Esophagus (tissue), 2 donors: ENCODE results near the gene KIF18B. TPM values are rescaled to one million over a fixed set of nuclear protein-coding genes. Genes with fewer than 3 reads are reported as not detected.

Experiments
- H3K27ac ChIP-seq, 2 donors: one replicate each; pipeline ENCODE4 v1.5.1; 2013; ENCODE audit warnings: low read depth in 2 of 2, mild to moderate bottlenecking in 2 of 2, inconsistent platforms in 1 of 2, low read length in 1 of 2, moderate library complexity in 1 of 2
- H3K27me3 ChIP-seq, 2 donors: one replicate each; pipeline ENCODE4 v1.6.1; 2013; ENCODE audit warnings: low read length in 2 of 2, control low read depth in 1 of 2, mild to moderate bottlenecking in 1 of 2; ENCODE audit not compliant: insufficient read depth in 2 of 2, control insufficient read depth in 1 of 2
- H3K36me3 ChIP-seq, 2 donors: one replicate each; pipeline ENCODE4 v1.6.1; 2013; ENCODE audit warnings: low read length in 1 of 2; ENCODE audit not compliant: control insufficient read depth in 2 of 2, insufficient read depth in 2 of 2
- H3K4me1 ChIP-seq, 2 donors: one replicate each; pipeline ENCODE4 v1.6.1; 2013; ENCODE audit warnings: low read length in 1 of 2; ENCODE audit not compliant: control insufficient read depth in 2 of 2, insufficient read depth in 2 of 2
- H3K4me3 ChIP-seq, 2 donors: one replicate each; pipeline ENCODE4 v1.5.1; 2013; ENCODE audit warnings: low read length in 2 of 2, mild to moderate bottlenecking in 2 of 2, low read depth in 1 of 2, moderate library complexity in 1 of 2
- H3K9me3 ChIP-seq, 2 donors: one replicate each; pipeline ENCODE4 v1.6.1; 2013; ENCODE audit warnings: mild to moderate bottlenecking in 2 of 2, low read depth in 1 of 2, low read length in 1 of 2, moderate library complexity in 1 of 2; ENCODE audit not compliant: control insufficient read depth in 2 of 2, insufficient read depth in 1 of 2
- WGBS, 2 donors: extraction: QIAGEN DNeasy Blood & Tissue Kit; methylation state at CpG; one replicate each; pipeline ENCODE4 v1.1.7; 2013; 5-methylcytosine and 5-hydroxymethylcytosine counted together
- polyA plus RNA-seq, 2 donors: library from polyadenylated mRNA; stranded (reverse); fragments of 200-250 nt; gene quantifications; one replicate each; pipeline ENCODE4 v1.2.3, GENCODE V29; 2013
- donor health status: healthy with polysubstance abuse.
- donor health status: Bipolar disorder and iron deficiency.

Gene KIF18B
- polyA plus RNA-seq, 2 donors: 4.3 to 7.3 TPM

- no peak overlapping the region for H3K27ac ChIP-seq
Observed at GRCh38 chr17:44982113-44982702, 34.6 kb upstream of the KIF18B start.

GRCh38 chr17:44981221-44981968, 33.8 kb upstream of the KIF18B start:
- Histone ChIP-seq H3K9me3 (no peaks in the 10 kb centered on the region), H3K27me3 (no peaks in the 10 kb centered on the region), H3K36me3 (no peaks in the 10 kb centered on the region), H3K27ac (peak overlapping the region in 1 of 2 donors; percentile 22), H3K4me1 (peaks cover 0 to 8% of the 10 kb centered on the region in 2 donors), H3K4me3 (no peak overlapping the region)
- WGBS, 2 donors: 19 to 25% methylated on average over 12 of the region's 12 CpGs

More at GRCh38 chr17:44982113-44982702, 34.6 kb upstream of the KIF18B start:
- WGBS, 2 donors: 90 to 96% methylated on average over 3 of the region's 3 CpGs
- Histone ChIP-seq H3K4me3 (no peak overlapping the region), H3K4me1 (peaks cover 0 to 8% of the 10 kb centered on the region in 2 donors), H3K9me3 (no peaks in the 10 kb centered on the region), H3K27me3 (no peaks in the 10 kb centered on the region), H3K36me3 (no peaks in the 10 kb centered on the region)

GRCh38 chr17:44979426-44979995, 31.9 kb upstream of the KIF18B start:
- H3K36me3 ChIP-seq: no peaks in the 10 kb centered on the region
- WGBS, 2 donors: 54 to 59% methylated on average over 9 of the region's 9 CpGs
- no peaks in the 10 kb centered on the region for H3K9me3 ChIP-seq
- peaks cover 0 to 8% of the 10 kb centered on the region in 2 donors for H3K4me1 ChIP-seq
- H3K27ac ChIP-seq: peak overlapping the region; percentile 14 to 58
- H3K27me3 ChIP-seq: no peaks in the 10 kb centered on the region
- no peak overlapping the region for H3K4me3 ChIP-seq

- Histone ChIP-seq H3K4me3 (no peak overlapping the region), H3K27ac (peak overlapping the region in 1 of 2 donors; percentile 55), H3K9me3 (no peaks in the 10 kb centered on the region), H3K4me1 (peaks cover 0 to 8% of the 10 kb centered on the region in 2 donors), H3K36me3 (no peaks in the 10 kb centered on the region), H3K27me3 (no peaks in the 10 kb centered on the region)
- 86 to 87% methylated on average over 5 of the region's 5 CpGs for WGBS, 2 donors
Observed at GRCh38 chr17:44978807-44979206, 31.2 kb upstream of the KIF18B start.

GRCh38 chr17:44977814-44978550, 30.4 kb upstream of the KIF18B start:
- Histone ChIP-seq H3K27me3 (no peaks in the 10 kb centered on the region), H3K4me1 (peaks cover 0 to 8% of the 10 kb centered on the region in 2 donors), H3K27ac (peak overlapping the region; percentile 6 to 18), H3K36me3 (no peaks in the 10 kb centered on the region), H3K4me3 (no peak overlapping the region), H3K9me3 (no peaks in the 10 kb centered on the region)
- 56 to 61% methylated on average over 7 of the region's 7 CpGs for WGBS, 2 donors

GRCh38 chr17:44977065-44977464, 29.5 kb upstream of the KIF18B start:
- Histone ChIP-seq H3K36me3 (no peaks in the 10 kb centered on the region), H3K27ac (peak overlapping the region in 1 of 2 donors; percentile 18), H3K4me3 (no peak overlapping the region), H3K9me3 (no peaks in the 10 kb centered on the region), H3K4me1 (peaks cover 0 to 8% of the 10 kb centered on the region in 2 donors), H3K27me3 (no peaks in the 10 kb centered on the region)
- WGBS, 2 donors: 59 to 70% methylated on average over 3 of the region's 3 CpGs

- Histone ChIP-seq H3K27me3 (no peaks in the 10 kb centered on the region), H3K36me3 (no peaks in the 10 kb centered on the region), H3K4me1 (peaks cover 0 to 8% of the 10 kb centered on the region in 2 donors), H3K27ac (no peak overlapping the region), H3K9me3 (no peaks in the 10 kb centered on the region), H3K4me3 (no peak overlapping the region)
- WGBS, 2 donors: 73 to 76% methylated on average over 11 to 13 of the region's 13 CpGs
Observed at GRCh38 chr17:44976206-44976605, 28.6 kb upstream of the KIF18B start.

GRCh38 chr17:44972953-44973352, 25.4 kb upstream of the KIF18B start:
- no peaks in the 10 kb centered on the region for H3K9me3 ChIP-seq
- H3K36me3 ChIP-seq: no peaks in the 10 kb centered on the region
- H3K27ac ChIP-seq: no peak overlapping the region
- H3K4me3 ChIP-seq: no peak overlapping the region
- WGBS, 2 donors: 90% methylated on average over 6 of the region's 6 CpGs
- peaks cover 0 to 3% of the 10 kb centered on the region in 2 donors for H3K27me3 ChIP-seq
- peaks cover 0 to 7% of the 10 kb centered on the region in 2 donors for H3K4me1 ChIP-seq

- Histone ChIP-seq H3K9me3 (peaks cover 0 to 2% of the 10 kb centered on the region in 2 donors), H3K4me1 (peaks cover 6 to 14% of the 10 kb centered on the region in 2 donors), H3K36me3 (no peaks in the 10 kb centered on the region), H3K4me3 (no peak overlapping the region), H3K27ac (no peak overlapping the region), H3K27me3 (peaks cover 0 to 12% of the 10 kb centered on the region in 2 donors)
- WGBS, 2 donors: 59 to 60% methylated on average over 8 of the region's 8 CpGs
Observed at GRCh38 chr17:44971776-44972483, 24.4 kb upstream of the KIF18B start.
